Measurements from ENCODE around the gene OR8K3. TPM values are rescaled to one million over a fixed set of nuclear protein-coding genes. Genes with fewer than 3 reads are reported as not detected.

The OR8K3 gene
- polyA plus RNA-seq, 2 of the 4 experiments (the other 2 are of a cell fraction), result not detected

GRCh38 chr11:56292154-56292553, 22.8 kb upstream of the OR8K3 start, which contains the start of gene OR8H1:
TSS of gene OR8H1 (minus strand) at chr11:56292254. CDS start at chr11:56291062, 1,192 bp downstream.
- WGBS (ENCODE audit: missing lambda C conversion rate), result 1% methylated on average over 2 of the region's 2 CpGs
- CTCF ChIA-PET, result no interaction called here
- no peaks in the 10 kb centered on the region for H3K9me3 ChIP-seq
- no peaks in the 10 kb centered on the region for H3K4me1 ChIP-seq
- no peak for TF ChIP-seq HOXB5 (CRISPR knock-in tag; IDR thresholded peaks at IDR 0.05)
- TF ChIP-seq RNF2 (IDR thresholded peaks at IDR 0.05; ENCODE audit: borderline replicate concordance, low read depth), result no peak
- TF ChIP-seq GATA3 (IDR thresholded peaks at IDR 0.05; ENCODE audit: borderline replicate concordance), result no peak
- TF ChIP-seq HES2 (IDR thresholded peaks at IDR 0.05), result no peak
- TF ChIP-seq RAD21 (conservative IDR thresholded peaks at IDR 0.05 in 1 of 2, IDR thresholded peaks at IDR 0.05 in 1 of 2), result no peak
- no peak for TF ChIP-seq ELK1 (IDR thresholded peaks at IDR 0.05; ENCODE audit: low read depth, low read length)
- no peak for TF ChIP-seq ZC3H11A (IDR thresholded peaks at IDR 0.05)
- no peak for TF ChIP-seq HMGXB4 (CRISPR knock-in tag; IDR thresholded peaks at IDR 0.05; ENCODE audit: borderline replicate concordance)
- H3K4me3 ChIP-seq, result no peak within 1 kb of the TSS
- DNase-seq (ENCODE audit: low read depth in 1 of 2, low spot score in 1 of 2), result no peak
- no peak for FAIRE-seq
- H3K4me2 ChIP-seq, result no peak within 1 kb of the TSS
- POLR2A ChIA-PET, result interaction anchor here (0.7 kb wide), 1 partner anchor 38 kb away, joined by 3 read pairs; no protein-coding TSS in a partner anchor
- H3K27ac ChIP-seq, result no peak within 1 kb of the TSS
- ATAC-seq, result no peak

GRCh38 chr11:56296898-56297297, 18.0 kb upstream of the OR8K3 start:
- no peak for ATAC-seq
- 18% methylated on average over 4 of the region's 4 CpGs for WGBS (ENCODE audit: missing lambda C conversion rate)

GRCh38 chr11:56307836-56308235, 7.1 kb upstream of the OR8K3 start:
- POLR2A ChIA-PET, result no interaction called here
- CTCF ChIA-PET, result interaction anchor here (0.8 kb wide), 1 partner anchor 36 kb away, joined by 3 read pairs; no protein-coding TSS in a partner anchor
- TF ChIP-seq BHLHE40 (IDR thresholded peaks at IDR 0.05; ENCODE audit: low read depth, low read length) (no peak), NFE2L2 (conservative IDR thresholded peaks at IDR 0.05; ENCODE audit: low read length) (no peak), ATOH8 (CRISPR knock-in tag; IDR thresholded peaks at IDR 0.05; ENCODE audit: low read depth) (no peak), EHF (CRISPR knock-in tag; IDR thresholded peaks at IDR 0.05) (no peak), RARB (CRISPR knock-in tag; IDR thresholded peaks at IDR 0.05) (no peak), ZSCAN20 (CRISPR knock-in tag; IDR thresholded peaks at IDR 0.05) (no peak), ELK1 (IDR thresholded peaks at IDR 0.05; ENCODE audit: low read depth, low read length) (no peak), EP300 (IDR thresholded peaks at IDR 0.05) (no peak), RCOR1 (IDR thresholded peaks at IDR 0.05; ENCODE audit: low read depth, low read length) (no peak), NPAS2 (CRISPR knock-in tag; IDR thresholded peaks at IDR 0.05; ENCODE audit: borderline replicate concordance) (no peak), HOXB5 (CRISPR knock-in tag; IDR thresholded peaks at IDR 0.05) (no peak), E2F6 (IDR thresholded peaks at IDR 0.05; ENCODE audit: borderline replicate concordance, low read depth) (no peak), MYC (IDR thresholded peaks at IDR 0.05; ENCODE audit: borderline replicate concordance, low read length) (no peak), BCL3 (IDR thresholded peaks at IDR 0.05) (no peak)

More at GRCh38 chr11:56296898-56297297, 18.0 kb upstream of the OR8K3 start:
- Histone ChIP-seq H3K4me1 (no peaks in the 10 kb centered on the region), H3K9me3 (no peaks in the 10 kb centered on the region), H3K27ac (no peak overlapping the region), H3K4me3 (no peak overlapping the region), H3K4me2 (no peak overlapping the region)
- no peak for DNase-seq (ENCODE audit: low read depth in 1 of 2, low spot score in 1 of 2)
- FAIRE-seq, result no peak
- TF ChIP-seq JUN (IDR thresholded peaks at IDR 0.05) (no peak), MAX (IDR thresholded peaks at IDR 0.05) (no peak), KDM1A (IDR thresholded peaks at IDR 0.05; ENCODE audit: low read depth) (no peak), RAD21 (conservative IDR thresholded peaks at IDR 0.05 in 1 of 2, IDR thresholded peaks at IDR 0.05 in 1 of 2) (no peak), MYC (IDR thresholded peaks at IDR 0.05; ENCODE audit: borderline replicate concordance, low read length) (no peak), RARB (CRISPR knock-in tag; IDR thresholded peaks at IDR 0.05) (no peak), RCOR1 (IDR thresholded peaks at IDR 0.05; ENCODE audit: low read depth, low read length) (no peak), MAFK (IDR thresholded peaks at IDR 0.05; ENCODE audit: partially characterized antibody) (no peak)
- ChIA-PET POLR2A (no interaction called here), CTCF (no interaction called here)

More at GRCh38 chr11:56307836-56308235, 7.1 kb upstream of the OR8K3 start:
- no peak overlapping the region for H3K27ac ChIP-seq
- no peak overlapping the region for H3K4me2 ChIP-seq
- DNase-seq (ENCODE audit: low read depth in 1 of 2, low spot score in 1 of 2) (no peak), FAIRE-seq (no peak), ATAC-seq (no peak)
- 17% methylated on average over 2 of the region's 3 CpGs for WGBS (ENCODE audit: missing lambda C conversion rate)
- no peaks in the 10 kb centered on the region for H3K4me1 ChIP-seq
- no peak overlapping the region for H3K4me3 ChIP-seq
- peaks cover 3% of the 10 kb centered on the region; the same call in 1 of the 3 replicates for H3K9me3 ChIP-seq
